AML-193 (cell line): ENCODE data around the gene KCNJ6.

Experiments used
- DNase-seq, 2 experiments: peaks; one replicate each; lab custom pipeline; 2025; lab: John Stamatoyannopoulos, UW

KCNJ6 gene

DNA sequence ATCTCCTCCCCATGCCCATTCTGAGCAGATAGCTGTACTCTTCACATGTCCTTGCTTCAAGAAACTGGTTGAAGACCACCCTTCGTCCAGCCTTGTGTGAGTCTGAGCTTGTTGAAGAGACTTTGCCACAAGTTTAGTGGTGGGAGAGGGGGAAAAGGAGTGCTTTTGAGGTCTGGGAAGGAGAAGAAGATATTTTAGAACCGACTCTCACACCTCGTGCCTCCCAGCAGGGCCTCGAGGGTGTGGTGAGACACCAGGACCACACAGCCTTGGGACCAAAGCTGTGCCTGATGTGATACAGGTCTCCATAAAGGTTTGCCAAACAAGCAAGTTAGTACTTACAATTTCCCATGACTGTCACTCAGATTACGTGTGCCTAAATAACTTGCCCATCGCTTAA is 347.8 kb downstream of the KCNJ6 start:
- no peak for DNase-seq

DNA sequence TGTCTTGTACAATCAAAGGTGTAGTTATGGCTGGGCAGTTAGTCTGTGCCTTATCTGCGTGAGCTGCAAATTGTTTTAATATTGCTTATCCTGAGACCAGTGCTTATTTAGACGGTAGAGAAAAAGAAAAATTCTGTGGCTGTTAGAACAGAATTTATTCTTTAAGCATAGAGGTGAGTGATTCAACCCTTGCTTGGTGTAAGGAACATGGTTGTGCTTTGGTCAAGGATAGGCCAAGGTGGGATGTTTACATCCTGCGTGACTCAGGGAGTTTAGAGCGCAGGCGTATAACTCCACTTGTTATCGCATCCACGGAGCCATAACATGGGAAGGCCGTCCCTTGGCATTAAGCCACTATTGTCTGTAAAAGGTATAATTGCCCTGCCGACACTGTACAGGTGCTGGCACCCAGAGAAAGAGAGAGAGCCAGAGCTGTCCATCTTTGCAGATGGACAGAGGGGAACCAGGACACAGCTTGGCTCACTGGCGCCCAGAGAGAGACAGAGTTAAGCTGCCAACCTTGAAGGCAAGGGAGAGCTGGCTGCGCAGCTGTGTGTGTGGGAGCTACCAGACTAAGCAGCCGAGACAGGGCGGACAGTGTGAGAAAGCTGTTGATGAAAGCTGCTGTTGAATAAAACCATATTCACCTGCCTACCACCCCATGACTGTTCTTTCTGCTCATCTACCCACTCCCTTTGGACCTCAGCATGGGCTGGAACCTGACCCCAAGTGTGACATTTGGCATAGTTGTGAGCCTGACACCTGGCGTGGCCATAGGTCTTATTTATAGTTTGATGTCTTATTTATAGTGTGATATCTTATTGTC is 349.3 kb downstream of the KCNJ6 start:
- no peak for DNase-seq

DNA sequence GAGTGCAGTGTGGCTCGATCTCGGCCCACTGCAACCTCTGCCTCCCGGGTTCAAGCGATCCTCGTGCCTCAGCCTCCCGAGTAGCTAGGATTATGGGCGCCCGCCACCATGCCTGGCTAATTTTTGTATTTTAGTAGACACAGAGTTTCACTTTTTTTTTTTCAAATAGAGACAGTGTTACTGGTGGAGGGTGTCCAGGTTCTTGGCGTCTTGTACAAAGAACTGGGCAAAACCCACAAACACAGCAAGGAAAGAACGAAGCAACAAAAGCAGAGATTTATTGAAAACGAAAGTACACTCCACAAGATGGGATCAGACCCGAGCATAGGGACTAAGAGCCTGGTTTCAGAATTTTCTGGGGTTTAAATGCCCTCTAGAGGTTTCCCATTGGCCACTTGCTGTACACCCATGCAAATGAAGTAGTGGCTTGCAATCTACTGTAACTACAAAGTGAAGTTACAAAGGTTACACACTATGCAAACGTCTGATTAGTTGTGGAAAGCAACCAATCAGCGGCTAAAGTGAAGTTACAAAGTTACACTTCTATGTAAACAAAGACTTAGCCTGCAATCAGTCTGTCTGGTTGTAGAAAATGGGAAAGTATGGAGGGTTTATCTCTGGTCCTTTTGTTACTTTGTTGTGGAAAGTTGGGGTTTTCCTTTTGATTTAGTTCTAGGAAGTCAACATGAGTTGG is 350.6 kb downstream of the KCNJ6 start:
- DNase-seq: peak; percentile 18 to 42

DNA sequence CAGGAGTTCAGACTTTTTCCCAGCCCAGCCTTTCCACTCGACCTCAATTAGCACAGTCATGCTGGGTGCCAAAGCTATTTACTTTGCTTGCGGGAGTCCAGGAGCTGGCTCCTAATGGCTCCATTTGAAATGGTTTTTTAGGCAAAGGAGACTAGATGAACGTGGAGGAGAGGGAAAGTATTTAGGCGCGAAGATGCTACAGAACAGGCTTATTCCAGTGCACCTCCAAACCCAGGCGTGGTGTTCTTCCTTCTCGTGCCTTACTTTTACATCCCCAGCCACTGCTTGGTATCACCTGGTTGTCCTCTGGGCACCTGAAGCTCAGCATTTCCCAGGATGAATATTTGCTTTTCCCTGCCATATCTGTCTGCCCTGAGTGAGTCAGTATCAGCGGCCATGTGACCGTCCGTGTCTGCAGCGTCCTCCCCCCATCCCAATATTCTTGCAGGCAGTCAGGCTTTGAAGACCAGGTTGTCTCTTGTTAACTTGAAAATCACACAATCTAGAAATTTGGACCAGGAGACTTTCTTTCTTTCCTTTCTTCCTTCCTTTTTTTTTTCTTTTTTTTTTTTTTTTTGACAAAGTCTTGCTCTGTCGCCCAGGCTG is 351.2 kb downstream of the KCNJ6 start:
- DNase-seq: no peak

DNA sequence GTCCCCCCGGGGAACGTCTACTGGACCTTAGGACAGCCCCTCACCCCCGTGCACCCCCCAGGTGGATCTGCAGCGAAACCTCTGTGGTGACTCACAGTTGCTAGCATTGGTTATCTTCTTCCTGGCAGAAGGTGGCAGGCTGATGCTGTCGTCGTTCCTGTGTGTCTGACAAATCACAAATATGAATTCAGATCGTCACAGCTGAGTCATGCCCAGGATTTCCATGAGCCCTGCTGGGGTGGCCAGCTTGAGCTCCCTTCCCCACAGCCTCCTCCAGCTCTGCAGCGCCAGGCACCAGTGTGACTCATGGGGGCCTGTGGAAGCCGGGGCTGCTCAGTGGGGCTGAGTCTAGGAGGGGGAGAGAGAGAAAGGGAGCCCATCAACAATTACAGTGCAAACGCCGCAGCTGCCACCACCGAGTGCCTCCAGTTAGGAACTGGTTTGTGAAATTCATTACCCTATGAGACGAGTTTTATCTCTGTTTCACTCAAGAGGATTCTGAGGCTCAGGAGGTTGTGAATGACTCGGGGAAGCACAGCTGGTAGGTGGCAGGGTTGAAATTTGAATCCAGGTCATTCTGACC is 351.8 kb downstream of the KCNJ6 start:
- DNase-seq: peak; percentile 63 to 64

DNA sequence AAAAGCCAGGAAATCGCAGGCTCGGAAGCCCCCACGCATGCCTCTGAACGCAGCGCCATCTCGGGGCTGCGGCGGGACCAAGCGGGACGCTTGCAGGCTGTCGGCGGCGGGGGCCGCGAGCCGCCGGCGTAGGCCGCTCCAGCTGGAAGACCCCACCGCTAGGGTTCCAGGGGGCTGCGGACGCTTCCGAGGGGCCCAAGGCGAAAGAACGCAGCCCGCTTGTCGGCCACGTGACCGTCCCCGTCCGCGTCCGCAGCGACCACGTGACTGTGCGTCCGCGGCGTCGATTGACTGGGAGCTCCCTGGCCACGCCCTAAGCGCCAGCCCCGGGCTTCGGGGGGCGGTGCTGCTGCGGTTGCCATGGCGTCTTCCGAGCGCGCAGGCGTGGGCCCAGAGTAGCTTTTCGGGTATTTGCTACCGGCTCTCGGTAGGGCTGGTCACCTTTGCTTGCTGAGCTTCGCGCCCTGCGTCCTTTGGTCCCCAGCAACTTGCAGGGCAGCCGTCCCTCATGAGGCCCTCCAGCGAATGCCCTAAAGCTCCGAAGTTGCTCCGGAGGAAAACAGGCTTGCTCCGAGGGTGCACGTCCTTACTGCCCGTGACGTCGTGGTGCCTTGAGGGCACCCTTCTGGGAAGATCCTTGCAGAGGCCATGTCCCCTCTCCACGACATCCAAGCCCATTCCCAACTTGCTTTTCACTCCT is 352.5 kb downstream of the KCNJ6 start:
- DNase-seq: peak; percentile 83 to 84

DNA sequence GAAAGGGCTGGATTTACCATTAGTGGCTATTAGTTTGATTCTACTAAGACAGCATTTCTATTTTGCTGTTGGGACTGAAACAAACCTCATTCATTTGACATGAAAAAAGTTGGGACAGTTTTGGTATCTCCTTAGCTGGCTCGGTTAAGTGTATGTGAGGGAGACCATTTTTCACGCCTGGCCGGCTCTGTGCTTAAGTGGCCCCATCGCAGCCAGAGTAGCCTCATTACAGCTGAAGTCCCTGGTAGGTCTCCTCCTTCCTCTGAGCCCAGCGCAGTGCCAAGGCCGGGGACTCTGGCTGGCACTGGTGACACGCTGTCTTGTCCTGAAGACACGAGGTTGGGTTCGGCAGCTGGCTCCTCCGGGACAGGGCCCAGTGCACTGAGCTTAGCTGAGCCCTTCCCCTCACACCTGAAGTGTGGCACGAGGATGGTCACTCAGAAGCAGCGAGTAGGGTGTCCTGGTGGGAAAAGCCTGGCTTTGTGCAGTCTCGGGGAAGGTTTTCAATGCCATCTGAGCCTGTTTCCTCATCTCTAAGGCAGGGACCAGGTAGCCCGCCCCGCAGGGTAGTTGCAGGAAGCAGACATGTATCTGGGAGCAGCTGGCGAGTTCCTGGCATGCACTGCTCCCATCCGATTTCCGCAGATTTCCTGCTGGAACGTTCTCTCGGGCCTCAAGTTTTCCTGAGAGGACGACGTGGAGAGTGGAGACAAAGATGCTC is 353.2 kb downstream of the KCNJ6 start:
- no peak for DNase-seq

DNA sequence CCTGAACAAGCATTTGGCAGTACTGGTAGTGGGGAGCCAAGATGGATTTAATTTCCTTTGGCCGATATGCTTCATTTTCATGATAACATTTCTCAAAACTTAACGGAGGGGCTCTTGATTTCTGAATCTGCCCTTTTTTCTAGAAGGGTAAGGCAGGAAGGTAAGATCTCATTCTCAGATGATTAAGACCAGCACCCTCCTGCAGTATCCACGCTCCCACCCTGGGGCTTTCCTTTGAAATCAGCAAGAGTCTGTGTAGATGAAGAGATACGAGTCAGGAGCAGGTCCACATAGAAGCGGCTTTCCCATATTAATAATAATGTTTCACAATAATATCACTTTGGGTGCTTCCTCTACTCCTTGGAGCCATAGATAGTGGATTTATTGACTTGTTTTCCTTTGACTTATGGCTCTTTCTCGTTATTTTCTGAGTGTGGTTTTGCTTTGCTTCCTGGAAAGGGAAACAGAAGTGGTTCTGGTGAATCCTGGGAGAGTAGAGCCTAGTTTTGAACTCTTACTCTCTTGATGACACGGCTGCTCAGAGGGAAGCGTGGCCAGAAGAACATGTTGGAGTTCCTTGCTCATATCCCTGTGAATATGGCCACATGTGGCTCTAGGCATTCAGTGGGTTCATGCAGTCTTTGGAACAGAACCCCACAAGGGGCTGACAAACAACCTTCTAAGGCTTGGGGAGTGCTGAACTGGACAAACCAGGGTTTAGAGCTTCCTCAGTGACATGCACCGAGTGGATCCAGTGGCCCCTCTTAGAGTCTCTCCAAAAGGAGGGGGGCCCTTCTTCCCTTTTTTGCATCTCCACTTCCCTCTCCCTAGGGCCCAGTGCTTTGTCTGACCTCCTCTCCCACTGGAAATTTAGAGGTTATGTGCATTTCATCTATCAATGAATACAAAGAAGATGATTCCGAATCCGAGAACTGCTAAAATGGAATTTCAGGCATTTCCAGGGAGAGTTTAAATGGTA is 354.0 kb downstream of the KCNJ6 start:
- DNase-seq: no peak

DNA sequence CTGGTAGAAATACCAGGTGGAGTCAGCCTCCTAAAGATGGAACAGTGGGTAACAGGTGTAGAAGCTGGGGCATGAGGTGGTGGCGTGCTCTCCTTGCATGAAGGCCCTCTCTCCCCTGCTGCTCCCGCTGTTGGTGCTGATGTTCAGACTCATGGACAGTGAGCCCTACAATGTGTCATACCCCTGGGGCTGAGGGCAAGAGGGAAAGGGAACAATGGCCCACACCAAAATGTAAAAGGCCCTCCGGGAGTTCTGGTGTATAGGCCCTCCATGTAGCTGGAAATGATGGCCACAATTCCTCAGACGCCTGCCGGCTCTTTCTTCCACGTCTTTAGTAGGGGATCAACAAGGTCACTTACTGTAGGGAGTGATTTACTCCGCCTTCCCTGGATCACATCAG is 354.8 kb downstream of the KCNJ6 start:
- no peak for DNase-seq

DNA sequence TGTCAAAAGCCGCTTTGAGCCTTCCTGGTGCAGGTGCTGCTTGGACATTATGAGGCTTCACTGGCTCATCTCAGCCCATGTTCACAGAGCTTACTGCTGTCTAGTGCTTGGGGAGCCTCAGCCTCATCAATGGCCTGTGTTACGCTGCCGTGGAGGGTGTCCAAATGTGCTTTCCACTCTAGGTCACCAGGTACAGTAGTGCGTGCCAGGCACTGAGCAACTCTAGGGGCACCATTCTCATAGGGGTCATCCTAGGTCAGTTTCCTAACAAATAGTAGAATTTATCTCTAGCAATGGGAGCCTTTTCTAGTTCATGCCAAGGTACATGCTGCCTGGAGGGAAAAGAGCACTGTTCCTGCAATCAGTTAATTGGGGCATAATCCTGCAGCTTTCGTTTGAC is 355.9 kb downstream of the KCNJ6 start:
- no peak for DNase-seq

DNA sequence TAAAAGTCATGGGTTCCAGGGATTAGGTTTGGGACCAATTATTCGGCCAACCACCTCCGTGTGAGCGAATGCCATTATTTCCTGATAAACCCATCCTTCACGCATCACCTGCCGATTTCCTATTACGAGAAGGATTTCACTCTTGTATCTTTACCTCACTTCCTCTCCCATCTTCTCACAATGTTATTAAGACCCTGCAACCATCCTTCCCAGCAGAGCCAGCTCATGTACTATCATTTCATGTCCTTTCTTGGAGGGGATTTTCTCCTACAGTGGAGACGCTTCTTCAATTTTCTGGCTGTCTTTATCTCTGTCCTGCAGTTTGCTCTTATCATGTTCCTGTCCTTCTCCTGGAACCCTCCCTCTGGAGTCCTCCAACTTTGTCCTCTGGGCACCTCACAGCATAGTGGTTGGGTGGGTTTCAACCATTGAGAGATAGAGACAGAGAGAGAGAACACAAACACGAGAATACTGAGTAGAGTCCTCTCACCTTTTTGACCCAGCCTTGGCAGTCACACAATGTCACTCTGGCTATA is 357.5 kb downstream of the KCNJ6 start:
- DNase-seq: no peak
